ENCODE data around the gene FRMD4A. TPM values are rescaled to one million over a fixed set of nuclear protein-coding genes. Genes with fewer than 3 reads are reported as not detected.

Gene FRMD4A
- total and polyA plus RNA-seq, 2 experiments from 2014 or later, result 11.9 to 17.5 TPM

DNA sequence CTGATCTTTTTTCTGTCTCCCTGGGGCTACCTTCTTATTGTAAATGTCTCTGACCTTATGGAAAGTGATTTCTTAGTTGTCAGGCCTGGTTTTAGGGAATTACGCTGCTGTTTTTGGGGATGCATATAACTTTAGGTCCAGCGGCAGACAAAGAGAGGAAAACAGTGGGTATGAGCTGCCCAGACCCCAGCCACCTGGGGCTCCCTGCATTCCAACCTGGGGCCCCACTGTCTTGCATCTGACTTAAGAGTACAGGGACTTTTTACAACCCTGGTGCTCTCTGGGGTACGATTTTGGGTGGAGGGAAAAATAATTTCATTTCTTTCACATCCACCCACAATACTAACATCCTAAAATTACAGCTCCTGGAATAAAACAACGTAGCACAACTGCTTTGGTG, 624.5 kb downstream of the FRMD4A start:
- H3K9me3 ChIP-seq (ENCODE audit: low read depth), result no peaks in the 10 kb centered on the region
- no peaks in the 10 kb centered on the region for H3K9me2 ChIP-seq (ENCODE audit: insufficient read depth)
- H3K4me1 ChIP-seq (ENCODE audit: insufficient read depth), result peaks cover 9% of the 10 kb centered on the region; the same call in 1 of the 2 replicates
- peak overlapping the region; percentile 83 for H3K4me3 ChIP-seq
- in situ Hi-C loops (cut with MboI), result no loop called here
- H3K79me2 ChIP-seq (ENCODE audit: insufficient read depth), result peaks cover 59% of the 10 kb centered on the region
- TF ChIP-seq EZH2phosphoT487 (IDR thresholded peaks at IDR 0.05; ENCODE audit: insufficient read depth, low read depth) (no peak), EZH2 (IDR thresholded peaks at IDR 0.05; ENCODE audit: insufficient read depth, poor library complexity, severe bottlenecking) (no peak)
- H3K27me3 ChIP-seq (replicated peaks; ENCODE audit: insufficient read depth), result no peaks in the 10 kb centered on the region
- H3K36me3 ChIP-seq (ENCODE audit: low read depth), result no peaks in the 10 kb centered on the region
- H3K9ac ChIP-seq, result 0 out of 2 replicates have a peak overlapping the region, but pooled peaks have one; percentile 13
- no peaks in the 10 kb centered on the region for H4K20me1 ChIP-seq (ENCODE audit: insufficient read depth)
- peaks cover 15% of the 10 kb centered on the region; the same call in 1 of the 2 replicates for H3F3A ChIP-seq (ENCODE audit: insufficient read depth)
- DNase-seq, result no peak
- H2AFZ ChIP-seq, result no peak overlapping the region
- H3K27ac ChIP-seq, result no peak overlapping the region
- WGBS, 2 experiments (ENCODE audit: low coverage in 1 of 2, low lambda C conversion rate in 2 of 2, missing lambda C conversion rate in 2 of 2), result 97 to 98% methylated on average over 4 of the region's 4 CpGs
- peak overlapping the region; percentile 67 for H3K4me2 ChIP-seq (ENCODE audit: unreplicated experiment)

DNA sequence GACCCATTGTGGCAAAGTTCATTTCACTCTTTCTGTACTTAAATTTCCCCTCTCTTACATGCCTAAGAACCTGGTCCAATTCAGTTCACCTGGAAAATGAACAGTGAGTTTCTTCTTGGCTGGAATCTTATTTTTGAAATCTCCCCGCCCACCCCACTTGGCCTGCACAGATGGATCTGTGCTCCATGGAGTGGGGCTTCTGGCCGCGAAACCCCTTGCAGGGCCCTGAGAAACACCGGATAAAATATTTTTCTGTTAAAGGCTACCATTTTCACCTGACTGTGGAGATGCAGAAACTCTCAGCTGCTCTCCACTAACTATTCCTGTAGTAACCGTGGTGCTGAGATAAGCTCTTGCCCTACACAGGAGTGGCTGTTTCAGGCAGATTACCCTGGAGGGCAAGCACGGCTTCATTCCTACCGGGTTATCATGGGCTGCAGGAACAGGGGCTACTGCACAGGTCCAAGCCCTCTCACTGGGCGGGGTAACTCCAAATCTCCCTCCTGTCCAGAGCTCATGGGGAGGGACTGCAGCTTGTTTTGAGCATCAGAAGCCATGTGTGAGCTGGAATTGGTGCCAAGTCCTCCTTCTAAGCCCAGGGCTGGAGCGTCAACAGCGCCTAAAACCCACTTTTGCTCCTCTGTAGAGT, 625.1 kb downstream of the FRMD4A start:
- H3K9ac ChIP-seq, result no peak overlapping the region

DNA sequence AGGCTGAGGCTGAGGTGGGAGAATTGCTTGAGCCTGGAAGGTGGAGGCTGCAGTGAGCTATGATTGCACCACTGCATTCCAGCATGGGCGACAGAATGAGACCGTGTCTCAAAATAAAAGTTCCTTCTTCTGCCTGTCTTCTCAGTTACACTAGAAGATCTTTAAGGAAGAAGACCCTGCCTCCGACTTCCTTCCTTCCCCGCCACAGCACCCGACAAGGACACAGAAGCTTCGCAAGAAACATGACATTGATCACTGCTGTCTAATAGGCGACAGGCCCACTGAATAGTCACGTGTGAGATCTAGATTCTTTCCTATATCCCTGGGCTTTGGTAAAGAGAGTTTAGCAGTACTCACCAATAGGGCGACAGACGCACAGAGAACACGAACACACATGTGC, 625.8 kb downstream of the FRMD4A start:
- H3K4me3 ChIP-seq, result no peak overlapping the region
- no peak for TF ChIP-seq EZH2 (IDR thresholded peaks at IDR 0.05; ENCODE audit: insufficient read depth, poor library complexity, severe bottlenecking)
- no peak for TF ChIP-seq EZH2phosphoT487 (IDR thresholded peaks at IDR 0.05; ENCODE audit: insufficient read depth, low read depth)
- no peaks in the 10 kb centered on the region for H3K9me2 ChIP-seq (ENCODE audit: insufficient read depth)
- no peaks in the 10 kb centered on the region for H3K27me3 ChIP-seq (replicated peaks; ENCODE audit: insufficient read depth)
- no peak overlapping the region for H2AFZ ChIP-seq
- H3K4me1 ChIP-seq (ENCODE audit: insufficient read depth), result peaks cover 9% of the 10 kb centered on the region; the same call in 1 of the 2 replicates
- H3K9ac ChIP-seq, result no peak overlapping the region
- peaks cover 63% of the 10 kb centered on the region for H3K79me2 ChIP-seq (ENCODE audit: insufficient read depth)
- no peaks in the 10 kb centered on the region for H4K20me1 ChIP-seq (ENCODE audit: insufficient read depth)
- no peak overlapping the region for H3K4me2 ChIP-seq (ENCODE audit: unreplicated experiment)
- H3F3A ChIP-seq (ENCODE audit: insufficient read depth), result peaks cover 15% of the 10 kb centered on the region; the same call in 1 of the 2 replicates
- 90% methylated on average over 11 of the region's 11 CpGs for WGBS, 2 experiments (ENCODE audit: low coverage in 1 of 2, low lambda C conversion rate in 2 of 2, missing lambda C conversion rate in 2 of 2)
- in situ Hi-C loops (cut with MboI), result no loop called here
- no peaks in the 10 kb centered on the region for H3K36me3 ChIP-seq (ENCODE audit: low read depth)
- no peak overlapping the region for H3K27ac ChIP-seq
- DNase-seq, result no peak
- no peaks in the 10 kb centered on the region for H3K9me3 ChIP-seq (ENCODE audit: low read depth)

More for the DNA sequence above, 625.1 kb downstream of the FRMD4A start:
- no peaks in the 10 kb centered on the region for H3K9me2 ChIP-seq (ENCODE audit: insufficient read depth)
- peak overlapping the region; percentile 67 for H3K4me2 ChIP-seq (ENCODE audit: unreplicated experiment)
- no peak for DNase-seq
- in situ Hi-C loops (cut with MboI), result no loop called here
- H3K79me2 ChIP-seq (ENCODE audit: insufficient read depth), result peaks cover 63% of the 10 kb centered on the region
- peak overlapping the region; percentile 83 for H3K4me3 ChIP-seq
- no peaks in the 10 kb centered on the region for H3K36me3 ChIP-seq (ENCODE audit: low read depth)
- 97 to 98% methylated on average over 10 of the region's 10 CpGs for WGBS, 2 experiments (ENCODE audit: low coverage in 1 of 2, low lambda C conversion rate in 2 of 2, missing lambda C conversion rate in 2 of 2)
- peaks cover 15% of the 10 kb centered on the region; the same call in 1 of the 2 replicates for H3F3A ChIP-seq (ENCODE audit: insufficient read depth)
- H3K27ac ChIP-seq, result no peak overlapping the region
- H4K20me1 ChIP-seq (ENCODE audit: insufficient read depth), result no peaks in the 10 kb centered on the region
- TF ChIP-seq EZH2phosphoT487 (IDR thresholded peaks at IDR 0.05; ENCODE audit: insufficient read depth, low read depth), result no peak
- TF ChIP-seq EZH2 (IDR thresholded peaks at IDR 0.05; ENCODE audit: insufficient read depth, poor library complexity, severe bottlenecking), result no peak
- H3K9me3 ChIP-seq (ENCODE audit: low read depth), result no peaks in the 10 kb centered on the region
- peaks cover 9% of the 10 kb centered on the region; the same call in 1 of the 2 replicates for H3K4me1 ChIP-seq (ENCODE audit: insufficient read depth)
- no peak overlapping the region for H2AFZ ChIP-seq
- H3K27me3 ChIP-seq (replicated peaks; ENCODE audit: insufficient read depth), result no peaks in the 10 kb centered on the region

DNA sequence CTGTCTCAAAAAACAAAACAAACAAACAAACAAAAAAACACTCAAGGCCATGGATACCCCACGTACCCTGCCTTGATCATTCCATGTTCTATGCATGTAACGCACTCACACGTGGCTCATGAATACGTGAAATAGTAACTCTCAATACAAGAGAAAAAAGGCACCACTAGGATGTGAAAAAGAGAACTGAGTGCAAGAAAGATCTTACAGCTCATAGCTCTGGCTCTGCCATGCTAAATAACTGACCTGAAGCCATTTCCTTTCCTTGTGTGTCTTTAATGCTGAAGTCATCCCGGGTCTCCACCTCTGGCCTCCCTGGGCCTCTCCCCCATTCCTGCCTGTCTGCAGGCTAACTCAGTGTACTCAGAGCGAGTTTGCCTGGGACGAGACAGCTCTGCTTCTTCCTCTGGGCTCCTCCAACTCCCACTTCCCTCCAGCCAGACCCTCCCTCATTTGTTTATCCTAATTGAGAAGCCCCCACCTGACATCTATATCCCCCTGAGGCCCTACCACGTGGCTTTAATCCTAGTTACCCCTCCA, 626.7 kb downstream of the FRMD4A start:
- Histone ChIP-seq H3K36me3 (ENCODE audit: low read depth) (no peaks in the 10 kb centered on the region), H3K27ac (no peak overlapping the region), H3K9me3 (ENCODE audit: low read depth) (no peaks in the 10 kb centered on the region), H3K4me2 (ENCODE audit: unreplicated experiment) (no peak overlapping the region), H4K20me1 (ENCODE audit: insufficient read depth) (no peaks in the 10 kb centered on the region), H2AFZ (no peak overlapping the region), H3K79me2 (ENCODE audit: insufficient read depth) (peaks cover 63% of the 10 kb centered on the region), H3K27me3 (replicated peaks; ENCODE audit: insufficient read depth) (no peaks in the 10 kb centered on the region), H3K9me2 (ENCODE audit: insufficient read depth) (no peaks in the 10 kb centered on the region), H3K4me3 (no peak overlapping the region), H3F3A (ENCODE audit: insufficient read depth) (peaks cover 15% of the 10 kb centered on the region; the same call in 1 of the 2 replicates), H3K9ac (no peak overlapping the region), H3K4me1 (ENCODE audit: insufficient read depth) (peaks cover 9% of the 10 kb centered on the region; the same call in 1 of the 2 replicates)
- DNase-seq, result no peak
- 99% methylated on average over 8 of the region's 8 CpGs for WGBS, 2 experiments (ENCODE audit: low coverage in 1 of 2, low lambda C conversion rate in 2 of 2, missing lambda C conversion rate in 2 of 2)
- no peak for TF ChIP-seq EZH2phosphoT487 (IDR thresholded peaks at IDR 0.05; ENCODE audit: insufficient read depth, low read depth)
- no peak for TF ChIP-seq EZH2 (IDR thresholded peaks at IDR 0.05; ENCODE audit: insufficient read depth, poor library complexity, severe bottlenecking)
- in situ Hi-C loops (cut with MboI), result no loop called here
